SK-N-SH treated with all-trans-retinoic acid at 6 μM for 48 hours (cell line): ENCODE results near the gene YJEFN3.

Experiments used
- ARNTL ChIP-seq: fragments of 450-650 bp; formaldehyde crosslinking; IDR thresholded peaks from 2 replicates; pipeline ENCODE4 v1.5.0; 2020; ENCODE audit warnings: low read depth, mild to moderate bottlenecking, moderate library complexity, borderline replicate concordance
- CSRNP3 ChIP-seq: fragments of 250-450 bp; sonication (Bioruptor Pico); IDR thresholded peaks from 2 replicates; pipeline ENCODE4 v1.5.1; 2021; ENCODE audit warnings: mild to moderate bottlenecking, moderate library complexity
- ESRRG ChIP-seq: fragments of 250-450 bp; sonication (Bioruptor Pico); IDR thresholded peaks from 2 replicates; pipeline ENCODE4 v1.6.1; 2021; ENCODE audit warnings: mild to moderate bottlenecking
- GLIS3 ChIP-seq: fragments of 250-450 bp; sonication (Bioruptor Pico); IDR thresholded peaks from 2 replicates; pipeline ENCODE4 v1.5.0; 2020; ENCODE audit warnings: mild to moderate bottlenecking, moderate library complexity
- OSR1 ChIP-seq: fragments of 250-450 bp; sonication (Bioruptor Pico); IDR thresholded peaks from 2 replicates; pipeline ENCODE4 v1.8.0; 2022; ENCODE audit warnings: moderate library complexity, mild to moderate bottlenecking, inconsistent platforms
- RARB ChIP-seq: fragments of 250-450 bp; sonication (Bioruptor Pico); IDR thresholded peaks from 2 replicates; pipeline ENCODE4 v1.8.0; 2021; ENCODE audit warnings: mild to moderate bottlenecking, moderate library complexity
- SNAI2 ChIP-seq: fragments of 250-450 bp; sonication (Bioruptor Pico); IDR thresholded peaks from 2 replicates; pipeline ENCODE4 v1.5.0; 2020; ENCODE audit warnings: mild to moderate bottlenecking, moderate library complexity
- ZFP3 ChIP-seq: fragments of 250-450 bp; sonication (Bioruptor Pico); IDR thresholded peaks from 2 replicates; pipeline ENCODE4 v1.5.0; 2020; ENCODE audit warnings: mild to moderate bottlenecking, moderate library complexity
- ZFP30 ChIP-seq: fragments of 450-650 bp; formaldehyde crosslinking; IDR thresholded peaks from 2 replicates; pipeline ENCODE4 v1.5.0; 2022; ENCODE audit warnings: mild to moderate bottlenecking, moderate library complexity

GRCh38 chr19:19502808-19503602, 25.7 kb upstream of the YJEFN3 start:
- no peak for TF ChIP-seq ESRRG (CRISPR knock-in tag)
- TF ChIP-seq CSRNP3 = no peak
- TF ChIP-seq ZFP3 (CRISPR knock-in tag) = no peak
- TF ChIP-seq ZFP30 (CRISPR knock-in tag) = no peak
- no peak for TF ChIP-seq ARNTL (CRISPR knock-in tag)
- TF ChIP-seq RARB (CRISPR knock-in tag) = no peak
- no peak for TF ChIP-seq GLIS3 (CRISPR knock-in tag)
- no peak for TF ChIP-seq OSR1
- TF ChIP-seq SNAI2 (CRISPR knock-in tag) = no peak
